BE2C (cell line): ENCODE measurements around the gene ELOVL6.

Experiments used
- DNase-seq: peaks from one replicate; pipeline ENCODE4 v3.0.0-alpha.2; 2020
- H3K27me3 ChIP-seq: fragments of 250-450 bp; sonication (Bioruptor Pico); 2 replicates; pipeline ENCODE4 v1.5.1; 2020; ENCODE audit warnings: mild to moderate bottlenecking
- H3K36me3 ChIP-seq: fragments of 250-450 bp; sonication (Bioruptor Pico); 2 replicates; pipeline ENCODE4 v1.5.1; 2020; ENCODE audit warnings: mild to moderate bottlenecking
- H3K4me1 ChIP-seq: fragments of 250-450 bp; sonication (Bioruptor Pico); 2 replicates; pipeline ENCODE4 v1.5.1; 2020
- H3K4me3 ChIP-seq: 2 replicates; pipeline ENCODE4 v1.5.1; 2011; ENCODE audit warnings: low read depth, low read length
- H3K9me3 ChIP-seq: fragments of 250-450 bp; sonication (Bioruptor Pico); 2 replicates; pipeline ENCODE4 v1.5.1; 2020
- CTCF ChIP-seq: IDR thresholded peaks from 2 replicates; pipeline ENCODE4 v1.5.1; 2012; ENCODE audit warnings: mild to moderate bottlenecking, low read depth, low read length

The ELOVL6 gene

GRCh38 chr4:110104661-110105060, 93.8 kb downstream of the ELOVL6 start:
- peaks cover 5% of the 10 kb centered on the region; the same call in 1 of the 2 replicates for H3K36me3 ChIP-seq
- peaks cover 2% of the 10 kb centered on the region; the same call in 1 of the 2 replicates for H3K4me1 ChIP-seq
- no peak for DNase-seq

GRCh38 chr4:110099638-110100037, 98.8 kb downstream of the ELOVL6 start:
- no peak for DNase-seq
- TF ChIP-seq CTCF: no peak
- peaks cover 2% of the 10 kb centered on the region; the same call in 1 of the 2 replicates for H3K36me3 ChIP-seq
- no peak overlapping the region for H3K4me3 ChIP-seq
- no peaks in the 10 kb centered on the region for H3K9me3 ChIP-seq
- no peaks in the 10 kb centered on the region for H3K27me3 ChIP-seq
- no peaks in the 10 kb centered on the region; the same call in 1 of the 2 replicates for H3K4me1 ChIP-seq

More at GRCh38 chr4:110104661-110105060, 93.8 kb downstream of the ELOVL6 start:
- Histone ChIP-seq H3K27me3 (no peaks in the 10 kb centered on the region), H3K4me3 (no peak overlapping the region), H3K9me3 (no peaks in the 10 kb centered on the region)
- TF ChIP-seq CTCF: no peak

GRCh38 chr4:110096405-110096804, 102.0 kb downstream of the ELOVL6 start:
- H3K36me3 ChIP-seq: no peaks in the 10 kb centered on the region; the same call in 1 of the 2 replicates
- no peak for DNase-seq
- no peaks in the 10 kb centered on the region for H3K9me3 ChIP-seq
- no peaks in the 10 kb centered on the region for H3K27me3 ChIP-seq
- TF ChIP-seq CTCF: no peak
- no peak overlapping the region for H3K4me3 ChIP-seq
- peaks cover 7% of the 10 kb centered on the region for H3K4me1 ChIP-seq

GRCh38 chr4:110092646-110093045, 105.8 kb downstream of the ELOVL6 start:
- Histone ChIP-seq H3K4me3 (no peak overlapping the region), H3K4me1 (peaks cover 12% of the 10 kb centered on the region), H3K36me3 (no peaks in the 10 kb centered on the region; the same call in 1 of the 2 replicates), H3K9me3 (no peaks in the 10 kb centered on the region), H3K27me3 (no peaks in the 10 kb centered on the region)
- no peak for TF ChIP-seq CTCF
- DNase-seq: no peak

GRCh38 chr4:110091434-110092140, 106.8 kb downstream of the ELOVL6 start:
- no peak for TF ChIP-seq CTCF
- H3K4me1 ChIP-seq: peaks cover 18% of the 10 kb centered on the region

GRCh38 chr4:110088670-110089069, 109.7 kb downstream of the ELOVL6 start:
- Histone ChIP-seq H3K9me3 (no peaks in the 10 kb centered on the region), H3K36me3 (no peaks in the 10 kb centered on the region; the same call in 1 of the 2 replicates), H3K4me3 (no peak overlapping the region), H3K4me1 (peaks cover 26% of the 10 kb centered on the region), H3K27me3 (no peaks in the 10 kb centered on the region)
- no peak for TF ChIP-seq CTCF
- no peak for DNase-seq

More at GRCh38 chr4:110091434-110092140, 106.8 kb downstream of the ELOVL6 start:
- Histone ChIP-seq H3K27me3 (no peaks in the 10 kb centered on the region), H3K4me3 (no peak overlapping the region), H3K36me3 (no peaks in the 10 kb centered on the region; the same call in 1 of the 2 replicates), H3K9me3 (no peaks in the 10 kb centered on the region)
- no peak for DNase-seq
